CD4-positive, alpha-beta T cell treated with Interleukin-6 for 4 hours (primary cell): ENCODE results near the gene UHRF2.
"Not testable (repeated sequence)": the region's sequence is repeated elsewhere in the genome, so short reads cannot be mapped to it uniquely, and the experiment has no call there.

Source experiments
- DNase-seq: peaks from one replicate; pipeline ENCODE4 v3.0.0-alpha.2; 2020; ENCODE audit warnings: mixed read lengths

The UHRF2 gene

DNA sequence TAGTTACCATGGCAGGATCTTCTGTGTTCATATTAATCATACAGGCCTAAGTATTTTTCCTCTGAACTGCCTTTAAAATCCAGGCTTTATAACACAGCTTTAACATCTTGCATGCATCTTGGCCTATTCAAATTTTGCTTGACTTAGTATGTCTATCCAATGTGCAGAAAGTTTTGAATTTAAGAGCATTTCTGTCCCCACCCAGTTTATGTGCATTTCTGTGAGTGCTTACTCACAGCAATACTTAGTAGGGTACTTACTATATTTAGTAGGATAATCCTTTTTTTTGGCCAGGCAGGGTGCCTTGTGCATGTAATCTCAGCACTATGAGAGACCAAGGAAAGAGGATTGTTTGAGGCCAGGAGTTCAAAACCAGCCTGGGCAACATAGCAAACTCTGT lies 18.0 kb downstream of the UHRF2 start:
- DNase-seq: no peak

DNA sequence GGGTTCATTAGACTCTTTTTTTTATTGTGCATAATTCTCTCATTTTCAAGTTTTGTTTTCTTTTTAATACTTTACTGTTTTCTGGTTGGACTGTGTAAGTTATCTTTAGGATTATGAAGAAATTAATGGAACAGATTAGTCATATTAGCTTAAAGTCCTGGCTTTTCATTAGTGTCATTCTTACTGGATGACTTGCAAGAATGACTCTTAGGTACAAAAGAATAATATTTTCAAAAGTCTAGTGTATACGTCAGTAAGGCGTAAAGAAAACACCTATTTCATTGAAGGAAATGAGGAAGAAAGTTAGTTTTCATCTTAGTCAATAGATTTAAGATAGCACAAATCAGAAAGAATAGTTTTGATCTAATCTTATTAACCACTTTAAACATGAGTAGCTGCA lies 20.4 kb downstream of the UHRF2 start:
- DNase-seq: no peak

DNA sequence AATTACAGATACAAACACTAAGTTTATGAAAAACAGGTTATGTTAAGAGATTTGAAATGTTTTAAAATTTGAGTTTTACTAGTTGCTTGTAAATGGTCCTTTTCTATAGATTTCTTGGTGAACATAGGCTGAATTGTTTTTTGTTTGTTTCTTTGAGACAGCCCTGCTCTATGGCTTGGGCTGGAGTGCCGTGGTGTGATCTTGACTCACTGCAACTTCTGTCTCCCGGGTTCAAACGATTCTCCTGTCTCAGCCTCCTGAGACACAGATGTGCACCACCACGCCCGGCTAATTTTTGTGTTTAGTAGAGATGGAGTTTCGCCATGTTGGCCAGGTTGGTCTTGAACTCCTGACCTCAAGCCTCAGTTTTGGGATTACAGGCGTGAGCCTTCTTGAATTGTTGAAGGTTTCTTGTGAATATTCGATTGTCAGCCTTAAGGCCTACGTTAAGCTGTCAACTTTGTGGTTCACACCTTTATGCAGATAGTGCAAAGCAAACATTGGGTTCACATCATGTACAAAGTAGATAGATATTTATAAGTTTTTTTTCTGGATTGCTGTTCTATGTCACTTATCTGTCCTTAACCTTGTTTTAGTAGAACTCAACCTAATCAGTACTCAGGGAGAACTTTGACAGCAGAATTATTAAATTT lies 26.2 kb downstream of the UHRF2 start:
- no peak for DNase-seq

DNA sequence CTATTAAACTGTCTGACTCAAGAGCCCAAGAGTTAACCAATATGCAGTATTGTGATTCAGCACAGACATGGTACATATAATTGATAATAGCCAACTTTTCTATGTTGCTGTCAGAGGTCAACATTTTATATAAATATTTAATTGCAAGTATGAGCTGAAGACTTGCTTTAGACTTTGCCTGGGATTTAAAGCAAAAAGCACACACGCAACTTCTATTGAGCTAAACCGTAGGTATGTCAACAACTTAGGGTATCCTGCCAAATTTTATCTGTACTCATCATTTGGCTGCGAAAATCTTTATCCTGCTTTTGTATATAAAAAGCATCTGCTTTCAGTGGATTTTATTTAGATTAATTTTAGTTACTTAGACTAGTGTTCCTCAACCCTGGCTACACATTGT lies 27.4 kb downstream of the UHRF2 start:
- DNase-seq: no peak

DNA sequence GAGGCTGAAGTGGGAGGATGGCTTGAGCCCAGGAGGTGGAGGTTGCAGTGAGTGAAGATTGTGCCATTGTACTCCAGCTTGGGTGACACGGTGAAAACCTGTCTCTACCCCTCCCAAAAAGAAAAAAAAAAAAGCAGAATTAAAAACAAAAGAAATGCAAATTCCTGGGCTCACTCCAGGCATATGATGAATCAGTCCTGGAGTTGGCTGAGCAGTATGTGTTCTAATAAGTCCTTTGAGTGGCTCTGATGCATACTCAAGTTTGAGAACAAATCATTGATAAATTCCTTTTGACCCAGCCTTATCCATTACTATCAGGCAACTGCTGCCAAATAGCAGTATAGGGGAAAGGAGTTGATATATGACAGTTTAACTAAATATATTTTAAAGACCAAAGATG lies 28.3 kb downstream of the UHRF2 start:
- no peak for DNase-seq

DNA sequence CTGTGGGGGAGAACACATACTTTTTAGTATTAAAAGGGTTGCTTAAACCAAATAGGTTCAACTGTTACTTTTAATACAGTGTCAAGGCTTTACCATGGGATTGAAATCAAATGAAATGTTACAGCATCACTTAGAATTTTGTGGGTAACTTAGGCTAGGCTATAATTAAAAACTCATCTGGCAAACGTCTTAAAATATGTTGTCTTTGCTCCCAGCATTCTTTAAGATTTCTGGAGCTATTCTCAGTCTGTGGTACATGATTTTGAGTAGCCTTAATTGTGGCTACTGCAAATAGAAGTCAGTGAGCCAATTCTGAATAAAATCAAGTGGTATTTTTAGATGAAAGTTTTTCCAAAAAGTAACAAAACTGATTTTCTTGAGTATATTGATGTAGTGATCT lies 30.7 kb downstream of the UHRF2 start:
- no peak for DNase-seq

DNA sequence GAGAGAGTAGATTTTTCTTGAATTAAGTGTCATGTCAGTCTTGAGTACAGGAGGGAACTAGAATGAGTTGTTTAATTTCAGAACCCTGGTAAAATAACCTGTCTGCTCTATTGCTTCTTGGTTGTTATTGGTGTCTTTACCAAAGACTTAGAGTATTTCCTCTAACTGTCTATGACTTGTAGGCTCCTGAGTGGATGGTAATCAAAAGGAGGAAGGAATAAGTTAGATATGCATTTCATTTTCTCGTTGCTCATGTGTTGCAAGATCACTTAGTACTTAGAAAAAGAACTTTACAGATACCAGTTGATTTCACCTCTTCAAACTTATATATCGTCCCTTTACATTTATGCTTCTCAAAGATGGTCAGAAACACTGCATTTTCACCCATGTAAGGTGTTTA lies 31.1 kb downstream of the UHRF2 start:
- DNase-seq: no peak

DNA sequence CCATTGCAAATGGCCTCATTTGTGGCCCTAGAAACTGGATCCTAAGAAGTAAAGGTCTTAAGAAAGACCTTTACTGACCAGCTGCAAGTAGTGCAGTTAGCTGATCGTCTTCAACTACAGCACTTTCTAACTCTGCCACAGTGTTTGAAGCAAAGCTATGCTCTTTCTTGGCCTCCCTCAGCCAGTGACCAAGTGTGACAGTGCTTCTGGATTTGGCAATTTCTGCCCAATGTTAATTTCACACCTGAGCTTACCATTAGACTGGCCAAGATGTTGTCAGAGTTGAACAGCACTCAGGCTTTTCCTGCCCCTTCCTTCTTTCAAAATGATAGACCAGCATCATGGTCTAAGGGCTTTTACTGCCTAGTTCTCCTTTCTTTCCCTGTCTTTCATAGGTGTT lies 36.1 kb downstream of the UHRF2 start:
- DNase-seq: no peak

DNA sequence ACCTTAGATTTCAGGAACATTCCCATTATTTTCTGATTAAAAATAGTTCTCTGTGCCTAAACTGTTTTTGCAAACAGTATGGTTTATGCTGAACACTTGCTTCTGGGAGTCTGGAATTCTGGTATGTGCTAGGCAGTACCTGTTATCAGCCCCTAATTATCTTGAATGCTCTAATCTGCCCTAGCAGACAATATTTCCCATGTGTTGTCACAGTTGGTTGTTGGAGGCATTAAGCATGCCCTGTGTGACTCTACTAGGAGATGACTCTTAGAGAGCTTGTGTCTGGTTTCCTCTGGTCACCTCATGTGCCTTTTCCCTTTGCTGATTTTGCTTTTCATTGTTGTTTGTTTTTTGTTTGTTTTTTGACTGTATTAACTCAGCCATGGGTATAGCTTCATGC lies 36.6 kb downstream of the UHRF2 start:
- no peak for DNase-seq

DNA sequence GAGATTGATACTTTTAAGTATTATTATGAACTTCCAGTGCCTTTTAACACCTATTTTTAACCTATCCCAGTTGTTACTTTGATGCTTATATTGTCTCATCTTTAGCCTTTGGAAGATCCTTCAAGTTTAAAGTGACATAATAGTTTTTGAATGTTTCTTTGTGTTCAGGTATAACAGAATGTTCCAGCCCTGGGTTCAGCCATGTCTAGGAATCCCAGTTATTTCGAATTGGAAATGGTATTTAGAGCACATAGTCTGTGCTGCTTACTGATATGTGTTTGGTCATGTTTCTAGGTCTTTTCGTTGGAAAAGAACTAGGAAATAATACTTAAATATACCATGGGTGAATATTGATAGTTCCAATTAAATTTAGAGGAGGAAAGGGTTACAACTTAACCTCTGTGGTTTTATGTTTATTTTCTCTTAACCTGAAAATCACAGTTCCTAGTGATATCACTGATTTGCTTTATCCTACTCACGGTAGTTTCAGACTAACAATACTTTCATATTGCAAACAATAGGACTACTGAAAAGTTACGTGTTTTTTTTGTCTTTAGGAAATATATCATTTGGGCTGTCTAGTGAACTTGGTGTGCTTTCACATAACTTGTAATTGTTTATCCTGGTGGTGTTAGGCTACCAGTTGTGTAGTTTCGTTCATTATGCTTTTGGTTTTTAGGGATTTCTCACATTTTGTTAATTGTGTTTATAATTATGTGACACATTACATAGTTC lies 37.8 kb downstream of the UHRF2 start:
- no peak for DNase-seq

DNA sequence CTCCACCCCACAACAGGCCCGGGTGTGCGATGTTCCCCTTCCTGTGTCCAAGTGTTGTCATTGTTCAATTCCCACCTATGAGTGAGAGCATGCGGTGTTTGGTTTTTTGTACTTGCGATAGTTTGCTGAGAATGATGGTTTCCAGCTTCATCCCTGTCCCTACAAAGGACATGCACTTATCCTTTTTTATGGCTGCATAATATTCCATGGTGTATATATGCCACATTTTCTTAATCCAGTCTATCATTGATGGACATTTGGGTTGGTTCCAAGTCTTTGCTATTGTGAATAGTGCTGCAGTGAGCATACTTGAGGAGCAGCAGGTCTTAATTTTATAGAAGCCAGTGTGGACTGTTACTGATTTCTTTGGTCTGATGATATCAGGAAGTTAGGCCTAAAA lies 42.3 kb downstream of the UHRF2 start:
- DNase-seq: not testable (repeated sequence)

DNA sequence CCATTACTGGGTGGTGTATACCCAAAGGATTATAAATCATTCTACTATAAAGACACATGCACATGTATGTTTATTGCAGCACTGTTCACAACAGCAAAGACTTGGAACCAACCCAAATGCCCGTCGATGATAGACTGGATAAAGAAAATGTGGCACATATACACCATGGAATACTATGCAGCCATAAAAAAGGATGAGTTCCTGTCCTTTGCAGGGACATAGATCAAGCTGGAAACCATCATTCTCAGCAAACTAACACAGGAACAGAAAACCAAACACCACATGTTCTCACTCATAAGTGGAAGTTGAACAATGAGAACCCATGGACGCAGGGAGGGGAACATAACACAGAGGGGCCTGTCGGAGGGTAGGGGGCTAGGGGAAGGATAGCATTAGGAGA lies 45.7 kb downstream of the UHRF2 start:
- DNase-seq: not testable (repeated sequence)

DNA sequence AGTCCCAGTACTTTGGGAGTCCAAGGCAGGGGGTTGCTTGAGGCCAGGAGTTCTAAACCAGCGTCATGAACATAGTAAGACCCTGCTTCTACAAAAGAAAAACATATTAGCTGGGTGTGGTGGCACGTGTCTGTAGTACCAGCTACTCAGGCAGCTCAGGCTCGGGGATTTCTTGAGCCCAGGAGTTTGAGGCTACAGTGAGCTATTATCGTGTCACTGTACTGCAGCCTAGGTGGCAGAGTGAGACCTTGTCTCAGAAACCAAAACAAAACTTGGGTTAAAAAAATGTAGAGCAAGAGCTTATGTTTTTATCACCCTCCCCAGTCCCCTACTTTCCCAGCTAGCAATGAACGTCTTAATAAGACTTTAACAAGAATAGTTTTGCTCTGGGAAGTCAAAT lies 46.7 kb downstream of the UHRF2 start:
- DNase-seq: no peak

DNA sequence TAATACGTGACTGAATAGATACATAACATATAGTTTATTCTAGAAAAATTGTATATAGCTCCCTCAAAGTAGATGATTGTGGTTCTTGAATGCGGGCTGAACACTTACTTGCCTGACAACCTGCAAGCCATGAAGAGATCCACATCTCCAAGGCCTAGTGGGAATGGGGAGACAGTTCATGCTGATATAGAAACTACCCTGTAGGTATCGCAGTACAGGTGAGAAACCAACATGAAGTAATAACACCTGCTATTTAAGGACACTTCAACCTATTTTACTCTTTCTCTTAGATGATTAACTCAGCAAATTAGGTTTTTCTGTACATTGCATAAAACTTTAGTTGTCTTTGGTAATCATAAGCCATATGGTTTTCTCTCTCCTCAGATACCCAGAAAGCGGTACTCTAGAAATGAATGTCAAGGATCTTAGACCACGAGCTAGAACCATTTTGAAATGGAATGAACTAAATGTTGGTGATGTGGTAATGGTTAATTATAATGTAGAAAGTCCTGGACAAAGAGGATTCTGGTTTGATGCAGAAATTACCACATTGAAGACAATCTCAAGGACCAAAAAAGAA lies 47.3 kb downstream of the UHRF2 start:
- DNase-seq: no peak

DNA sequence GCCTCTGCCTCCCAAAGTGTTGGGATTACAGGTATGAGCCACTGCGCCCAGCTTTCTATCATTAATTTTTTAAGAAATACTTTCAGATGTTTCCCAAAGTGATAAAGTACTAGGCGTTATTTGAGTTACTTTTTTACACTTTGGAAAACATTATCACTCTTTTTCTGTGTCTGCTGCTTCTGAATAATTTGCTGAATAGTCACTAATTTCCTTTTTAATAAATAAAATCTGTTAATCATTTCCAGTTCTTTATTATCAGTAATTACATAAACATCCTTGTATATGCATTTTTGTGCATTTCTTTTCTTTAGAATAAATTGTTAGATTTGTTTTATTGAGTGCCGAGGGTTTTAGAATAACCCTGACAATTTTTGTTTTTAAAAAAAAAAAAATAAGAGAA lies 48.6 kb downstream of the UHRF2 start:
- no peak for DNase-seq

DNA sequence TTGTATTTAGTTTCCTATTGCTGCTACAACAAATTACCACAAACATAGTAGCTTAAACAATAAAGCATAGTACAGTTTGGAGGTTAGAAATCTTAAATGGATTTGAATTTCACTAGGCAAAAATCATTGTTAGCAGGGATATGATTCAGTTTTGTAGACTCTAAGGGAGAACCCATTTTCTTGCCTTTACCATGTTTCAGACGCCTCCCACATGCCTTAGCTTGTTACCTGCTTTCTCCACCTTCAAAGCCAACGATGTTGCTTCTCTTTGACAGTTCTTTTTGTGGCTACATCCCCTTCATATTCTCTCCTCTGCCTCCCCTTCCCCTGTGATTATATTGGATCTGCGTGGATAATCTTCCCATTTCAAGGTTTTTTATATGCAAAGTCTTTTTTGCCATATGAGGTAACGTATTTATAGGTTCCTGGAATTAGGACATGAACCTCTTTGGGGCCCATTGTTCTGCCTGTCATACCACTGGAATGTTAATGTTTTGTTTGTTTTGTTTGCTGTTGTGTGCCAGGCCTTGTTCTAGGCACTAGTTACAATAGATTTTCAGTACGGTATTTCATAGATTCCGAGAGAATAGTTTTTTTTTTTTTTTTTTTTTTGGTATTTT lies 54.1 kb downstream of the UHRF2 start:
- DNase-seq: no peak

DNA sequence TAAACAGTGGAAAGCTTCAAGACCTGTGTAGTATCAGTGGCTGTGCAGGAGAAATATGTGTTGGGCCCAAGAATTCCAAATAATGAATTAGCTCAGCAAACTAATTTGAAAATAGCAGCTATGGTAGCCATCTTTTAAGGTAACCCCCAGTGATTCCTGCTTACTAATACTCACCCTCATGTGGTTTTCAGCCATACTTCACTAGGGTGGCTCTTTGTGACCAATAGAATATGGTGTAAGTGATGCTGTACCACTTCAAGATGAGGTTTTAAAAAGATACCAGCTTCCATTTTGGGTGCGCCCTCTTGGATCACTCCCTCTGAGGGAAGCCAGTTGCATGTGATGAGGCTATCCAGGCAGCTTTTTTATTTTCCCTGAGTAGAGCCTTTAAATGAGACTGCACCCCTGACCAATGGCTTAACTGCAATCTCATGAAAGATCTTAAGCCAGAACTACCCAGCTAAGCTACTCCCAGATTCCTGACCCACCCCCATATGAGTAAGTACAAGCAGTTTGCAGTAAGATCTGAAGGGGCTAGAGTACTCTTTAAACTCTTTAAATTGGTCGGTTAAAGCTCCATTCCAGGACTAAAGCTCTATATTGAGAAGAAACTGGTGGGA lies 58.3 kb downstream of the UHRF2 start:
- no peak for DNase-seq

DNA sequence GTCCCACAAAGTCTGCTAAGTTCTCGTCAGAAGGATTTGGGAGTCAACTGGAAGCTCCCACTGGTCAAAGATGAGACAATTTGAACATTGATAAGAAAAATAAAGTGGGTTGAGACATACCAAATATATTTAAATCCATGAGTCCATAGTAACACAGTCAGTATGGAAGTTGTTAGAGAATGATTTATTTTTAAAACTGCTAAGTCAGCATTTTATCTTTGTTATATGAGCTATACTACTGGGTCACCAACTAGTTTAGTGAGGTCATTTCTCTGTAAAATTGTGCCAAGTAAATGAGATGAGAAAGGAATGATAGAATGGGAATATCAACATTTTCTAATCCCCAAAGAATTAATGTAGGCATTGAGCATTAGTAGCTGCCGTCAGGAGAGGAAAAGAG lies 60.2 kb downstream of the UHRF2 start:
- DNase-seq: no peak

DNA sequence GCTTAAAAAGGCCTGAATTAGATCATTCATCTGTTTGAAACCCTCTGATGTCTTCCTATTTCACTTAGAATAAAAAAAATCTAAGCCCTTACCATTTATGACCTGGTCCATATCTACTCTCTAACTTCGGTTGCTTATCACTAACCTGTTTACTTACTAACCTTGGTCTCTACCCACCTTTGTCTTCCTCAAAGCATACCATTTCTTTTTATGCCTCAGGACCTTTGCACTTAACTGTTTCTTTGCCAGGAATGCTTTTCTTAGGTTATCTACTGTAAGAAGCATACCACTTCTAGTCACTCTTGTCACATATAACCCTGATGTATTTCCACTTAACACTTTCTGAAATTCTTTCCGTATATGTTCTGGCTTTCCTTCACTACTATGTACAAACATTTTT lies 67.0 kb downstream of the UHRF2 start:
- DNase-seq: no peak

DNA sequence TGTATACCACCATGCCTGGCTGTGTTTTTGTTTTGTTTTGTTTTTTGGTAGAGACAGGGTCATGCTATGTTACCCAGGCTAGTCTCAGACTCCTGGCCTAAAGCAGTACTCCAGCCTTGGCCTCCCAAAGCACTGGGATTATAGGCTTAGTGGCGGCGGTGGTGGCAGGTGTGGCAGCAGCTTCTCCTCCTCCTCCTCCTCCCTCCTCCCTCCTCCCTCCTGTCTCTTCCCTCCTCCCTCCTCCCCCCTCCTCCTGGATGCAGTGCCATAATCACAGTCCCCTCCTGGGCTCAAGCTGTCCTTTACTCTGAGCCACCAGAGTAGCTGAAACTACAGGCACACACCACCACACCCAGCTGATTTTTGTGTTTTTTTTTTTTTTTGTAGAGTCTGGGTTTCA lies 71.2 kb downstream of the UHRF2 start:
- DNase-seq: no peak

DNA sequence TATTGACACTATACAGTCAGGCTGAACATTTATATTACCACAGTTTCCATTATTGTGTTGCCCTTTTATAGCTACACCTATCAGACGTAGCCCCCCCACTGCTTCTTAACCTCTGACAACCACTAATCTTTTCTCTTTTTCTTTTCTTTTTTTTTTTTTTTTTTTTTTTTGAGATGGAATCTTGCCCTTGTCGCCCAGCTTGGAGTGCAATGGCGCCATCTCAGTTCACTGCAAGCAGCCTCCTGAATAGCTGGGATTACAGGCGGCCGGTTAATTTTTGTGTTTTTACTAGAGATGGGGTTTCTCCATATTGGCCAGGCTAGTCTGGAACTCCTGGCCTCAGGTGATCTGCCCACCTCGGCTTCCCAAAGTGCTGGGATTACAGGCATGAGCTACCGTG lies 75.4 kb downstream of the UHRF2 start:
- no peak for DNase-seq

DNA sequence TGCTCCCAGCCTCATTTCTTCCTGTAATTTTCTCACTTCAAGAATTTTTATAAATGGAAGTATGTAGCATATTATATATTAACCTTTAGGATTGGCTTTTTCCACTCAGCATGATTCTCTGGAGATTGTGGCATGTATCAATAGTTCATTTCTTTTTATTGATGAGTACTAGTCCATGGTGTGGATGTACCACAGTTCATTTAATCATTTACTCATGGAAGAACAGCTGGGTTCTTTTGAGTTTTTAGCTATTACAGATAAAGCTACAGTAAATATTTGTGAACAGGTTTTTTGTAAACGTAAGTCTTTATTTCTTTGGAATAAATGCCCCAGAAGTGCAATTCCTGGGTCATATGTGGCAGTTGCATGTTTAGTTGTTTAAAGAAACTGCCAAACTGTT lies 76.1 kb downstream of the UHRF2 start:
- DNase-seq: no peak

DNA sequence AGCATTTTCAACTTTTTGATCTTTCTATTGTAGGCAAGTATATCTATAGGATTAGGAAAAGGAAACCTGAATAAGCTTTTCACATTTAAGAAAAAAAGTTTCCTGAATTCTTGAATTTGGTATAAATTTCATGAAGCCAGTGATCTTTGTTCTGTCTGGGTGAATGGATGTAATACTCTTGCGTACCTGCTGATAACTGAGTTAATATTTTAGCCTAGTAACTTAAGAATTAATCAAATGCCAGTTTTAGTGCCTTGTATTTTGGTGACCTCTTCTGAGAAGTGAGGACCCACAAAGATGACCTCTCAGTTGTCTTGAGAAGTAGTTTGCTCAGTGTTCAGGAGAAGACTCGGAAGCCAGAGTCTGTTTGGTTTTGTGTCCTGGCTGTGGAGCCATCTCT lies 77.9 kb downstream of the UHRF2 start:
- DNase-seq: no peak

DNA sequence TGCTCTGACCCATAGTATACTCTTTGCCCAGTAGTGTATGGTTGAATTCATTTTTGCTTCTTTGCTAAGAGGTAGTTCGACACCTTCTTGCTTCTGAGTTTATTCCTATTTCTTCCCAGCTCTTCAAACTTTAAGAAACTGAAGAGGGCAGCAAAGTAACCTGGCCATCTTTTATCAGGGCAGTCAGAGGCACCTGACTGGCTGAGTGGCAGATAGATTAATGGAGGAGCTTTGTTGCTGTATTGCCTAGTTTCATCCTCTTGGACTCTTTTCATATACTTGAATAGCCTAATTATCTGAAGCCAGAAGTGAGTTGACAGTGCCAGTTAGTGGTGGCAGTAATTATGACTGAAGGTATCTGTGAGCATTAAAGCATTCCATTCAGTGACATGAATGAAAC lies 82.5 kb downstream of the UHRF2 start:
- DNase-seq: no peak
